ENCODE results near the gene LAMB1.
"Not testable (repeated sequence)": the region's sequence is repeated elsewhere in the genome, so short reads cannot be mapped to it uniquely, and the experiment has no call there.

LAMB1 gene

DNA sequence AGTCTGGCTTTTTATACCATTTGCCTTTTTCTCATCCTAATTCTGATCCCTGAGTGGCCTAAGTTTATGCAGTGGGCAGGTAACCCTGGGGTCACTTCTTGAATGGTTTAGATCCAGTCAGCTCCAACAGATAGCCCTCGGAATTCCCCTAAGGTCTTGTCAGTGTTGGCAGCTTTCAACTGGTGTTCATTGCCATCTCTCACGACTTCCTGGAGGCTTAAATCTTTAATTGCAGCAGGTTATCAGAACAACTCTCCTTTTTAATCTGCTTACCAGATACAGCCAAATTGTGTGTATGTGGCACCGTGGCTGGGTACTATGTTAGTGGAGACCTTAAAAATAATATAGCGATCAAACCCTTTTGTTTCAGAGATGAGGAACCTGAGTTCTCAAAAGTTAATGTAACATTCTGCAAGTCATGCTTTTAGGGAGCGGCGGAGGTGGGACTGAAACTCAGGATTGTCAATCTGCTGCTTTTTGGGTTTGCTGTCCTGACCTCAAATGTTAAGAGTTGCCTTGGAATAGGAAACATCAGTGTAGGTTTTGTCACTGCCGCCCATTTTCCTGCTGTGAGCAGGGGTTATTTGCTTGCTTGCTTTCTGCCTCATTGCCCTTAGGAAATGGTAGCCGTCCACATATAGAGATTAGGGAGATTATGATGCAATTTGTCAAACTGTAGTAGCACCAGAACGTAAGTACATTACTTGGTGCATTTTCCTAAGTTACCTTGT lies 111.2 kb downstream of the LAMB1 start:
- DNase-seq (ENCODE audit: extremely low spot score, insufficient read length, low read depth) (no peak), FAIRE-seq (peak; percentile 12)

DNA sequence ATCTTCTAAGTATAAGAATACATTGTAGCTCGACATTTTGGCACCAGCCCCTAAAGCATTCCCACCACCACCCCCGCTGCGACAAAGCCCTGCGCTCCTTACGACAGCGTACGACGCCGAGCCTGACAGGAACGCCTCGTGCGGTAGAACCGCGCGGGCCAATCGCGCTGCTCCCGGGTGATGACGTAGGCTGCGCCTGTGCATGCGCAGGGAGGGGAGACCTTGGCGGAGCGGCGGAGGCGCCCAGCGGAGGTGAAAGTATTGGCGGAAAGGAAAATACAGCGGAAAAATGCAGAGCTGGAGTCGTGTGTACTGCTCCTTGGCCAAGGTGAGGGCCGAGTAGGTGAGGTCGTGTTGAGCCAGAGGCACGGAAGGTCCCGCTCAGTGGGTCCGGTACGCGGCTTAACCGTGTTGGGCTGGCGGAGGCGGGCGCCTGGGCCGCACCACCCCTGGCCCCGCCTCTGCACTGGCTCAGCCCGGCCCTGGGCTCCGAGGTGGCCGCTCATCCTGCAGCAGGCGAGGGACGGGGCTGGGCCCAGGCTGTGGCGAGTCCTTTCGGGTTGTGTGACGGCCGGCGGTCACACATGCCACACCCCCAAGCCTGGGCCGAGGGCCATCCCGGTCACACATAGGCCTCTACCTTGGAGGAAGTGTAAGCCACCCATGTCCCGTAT lies 111.9 kb downstream of the LAMB1 start, which contains the start of gene DLD:
Gene DLD (plus strand): TSS at position 222 of the 674 bp plus-strand sequence. CDS start 68 bp downstream, at position 290.
- DNase-seq (ENCODE audit: extremely low spot score, insufficient read length, low read depth) (peak; percentile 91), FAIRE-seq (peak; percentile 91)

DNA sequence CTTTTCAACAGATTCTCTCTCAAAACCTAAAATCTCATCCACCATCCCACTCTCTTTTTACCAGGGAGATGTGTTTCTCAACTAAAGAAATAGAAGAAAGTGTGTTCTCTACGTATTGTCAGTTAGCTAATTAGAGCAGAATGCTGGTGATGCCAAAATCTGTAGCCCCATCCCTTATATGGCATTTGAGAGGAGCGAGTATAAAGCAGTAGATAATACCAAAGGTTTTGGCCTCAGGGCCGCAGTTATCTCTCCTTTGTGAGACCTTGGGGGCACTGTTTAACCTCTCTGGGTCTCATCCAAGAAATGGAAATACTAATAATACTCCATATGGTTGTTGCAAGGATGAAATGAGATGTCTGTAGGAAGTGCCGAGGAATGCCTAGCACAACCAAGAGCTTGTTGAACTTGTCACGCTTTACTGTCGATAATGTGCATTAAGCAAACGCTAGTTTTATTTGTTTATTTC lies 112.4 kb downstream of the LAMB1 start:
- DNase-seq (ENCODE audit: extremely low spot score, insufficient read length, low read depth) (no peak), FAIRE-seq (no peak)

DNA sequence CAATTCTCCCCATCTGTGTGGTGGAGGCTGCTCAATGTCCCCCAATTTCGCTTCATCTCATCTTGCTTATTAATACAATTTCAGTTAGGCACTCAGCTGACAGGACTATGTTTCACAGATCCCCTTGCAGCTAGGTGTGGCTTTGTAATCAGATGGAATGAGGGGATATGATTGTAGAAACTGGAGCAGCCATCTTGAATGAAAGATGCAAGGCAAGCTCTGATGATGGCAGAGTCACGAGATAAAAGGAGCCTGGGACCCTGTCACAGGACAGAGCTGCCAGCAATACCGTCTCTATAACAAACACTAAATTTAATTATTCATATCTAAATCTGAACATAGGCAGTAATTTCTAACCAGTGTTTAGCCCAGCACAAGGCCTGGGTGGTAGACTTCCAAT lies 113.0 kb downstream of the LAMB1 start:
- DNase-seq (ENCODE audit: extremely low spot score, insufficient read length, low read depth) = no peak
- FAIRE-seq = no peak

DNA sequence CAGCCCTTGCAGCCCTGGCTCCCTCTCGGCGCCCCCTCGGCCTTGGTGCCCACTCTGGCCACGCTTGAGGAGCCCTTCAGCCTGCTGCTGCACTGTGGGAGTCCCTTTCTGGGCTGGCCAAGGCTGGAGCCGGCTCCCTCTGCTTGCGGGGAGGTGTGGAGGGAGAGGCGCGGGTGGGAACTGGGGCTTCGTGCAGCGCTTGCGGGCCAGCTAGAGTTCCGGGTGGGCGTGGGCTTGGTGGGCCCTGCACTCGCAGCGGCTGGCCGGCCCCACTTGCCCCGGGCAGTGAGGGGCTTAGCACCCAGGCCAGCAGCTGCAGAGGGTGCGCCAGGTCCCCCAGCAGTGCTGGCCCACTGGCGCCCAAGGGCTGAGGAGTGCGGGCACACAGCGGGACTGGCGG lies 115.1 kb downstream of the LAMB1 start:
- not testable (repeated sequence) for FAIRE-seq

DNA sequence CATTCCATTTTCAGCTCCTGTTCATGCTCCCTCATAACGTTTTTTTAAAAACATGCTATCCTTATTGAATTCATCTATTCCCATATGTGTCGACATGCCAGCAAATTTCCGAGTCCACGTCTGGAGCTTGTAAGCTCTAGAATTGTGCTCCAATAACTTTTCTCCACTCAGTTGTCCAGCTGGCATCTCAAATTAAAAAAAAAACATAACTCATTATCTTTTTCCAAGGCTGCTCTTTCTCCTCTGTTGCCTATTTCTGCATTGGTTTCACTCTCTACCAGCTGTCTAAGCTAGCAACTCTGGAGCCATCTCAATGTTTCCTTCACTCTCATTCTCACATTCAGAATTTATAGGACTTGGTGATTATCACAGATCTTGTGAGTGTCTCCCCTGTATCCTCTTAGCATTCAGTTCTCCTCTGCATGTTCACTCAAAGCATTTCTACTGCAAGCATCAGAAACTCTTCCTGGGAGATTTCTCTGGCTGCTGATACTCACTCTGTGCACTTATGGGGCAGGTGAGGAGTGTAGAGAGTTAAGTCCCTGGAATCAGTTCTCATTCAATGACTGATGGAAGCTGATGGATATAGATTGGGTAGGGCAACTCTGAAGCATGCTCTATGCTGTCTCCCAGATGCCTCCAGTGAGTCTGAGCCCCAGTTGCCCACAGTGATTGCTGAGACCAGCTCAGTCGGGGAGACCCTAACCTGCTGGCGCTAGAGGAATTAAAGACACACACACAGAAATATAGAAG lies 118.7 kb downstream of the LAMB1 start:
- FAIRE-seq (no peak), DNase-seq (ENCODE audit: extremely low spot score, insufficient read length, low read depth) (no peak)

More for the DNA sequence above, 115.1 kb downstream of the LAMB1 start:
- not testable (repeated sequence) for DNase-seq (ENCODE audit: extremely low spot score, insufficient read length, low read depth)

DNA sequence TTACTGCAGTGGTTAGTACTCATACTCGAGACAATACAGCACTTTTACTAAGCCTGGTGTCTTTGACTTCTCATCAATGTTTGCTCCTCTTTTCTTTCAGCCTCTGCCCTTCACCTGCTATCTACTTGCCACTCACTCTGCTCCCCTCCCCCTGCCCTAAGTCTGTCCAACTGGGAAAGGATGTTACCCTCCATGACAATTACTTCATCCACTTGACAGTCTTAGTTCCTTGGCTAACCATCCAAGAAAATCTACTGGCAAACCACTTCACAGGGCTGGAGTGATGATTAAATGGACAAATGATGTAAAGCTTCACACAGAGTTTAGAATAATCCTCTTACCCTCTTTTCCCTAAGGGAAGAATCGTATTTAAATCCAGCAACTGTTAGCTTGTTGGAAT lies 120.2 kb downstream of the LAMB1 start:
- no peak for FAIRE-seq
- no peak for DNase-seq (ENCODE audit: extremely low spot score, insufficient read length, low read depth)

DNA sequence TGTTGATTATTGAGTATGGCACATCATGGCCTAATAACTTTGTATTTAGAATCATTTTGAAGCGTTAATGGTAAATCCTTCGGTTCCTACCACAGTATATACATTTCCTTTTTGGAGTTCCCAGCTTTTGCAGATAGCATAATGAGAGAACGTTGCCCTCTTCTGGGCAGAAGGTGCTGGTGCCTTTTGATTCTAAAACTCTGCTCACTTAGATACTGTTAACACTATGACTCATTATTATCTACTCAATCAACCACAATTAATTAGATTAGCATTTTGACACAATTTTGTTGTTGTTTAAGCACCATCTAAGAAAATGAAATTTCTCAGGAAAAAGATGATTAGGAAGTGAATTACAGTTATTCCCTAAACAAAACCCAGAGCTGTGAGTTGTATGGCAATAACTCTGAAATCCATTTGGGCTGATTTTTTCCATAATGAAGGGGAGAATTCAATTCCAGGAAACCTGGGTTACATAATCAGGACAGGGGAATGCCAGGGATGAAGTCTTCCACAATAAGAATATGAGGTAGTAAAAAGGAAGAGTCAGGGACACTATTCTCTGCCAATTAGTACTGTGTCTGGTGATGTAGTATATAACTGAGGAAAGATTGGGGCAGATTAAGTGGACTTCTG lies 123.4 kb downstream of the LAMB1 start:
- peak; percentile 61 for FAIRE-seq

DNA sequence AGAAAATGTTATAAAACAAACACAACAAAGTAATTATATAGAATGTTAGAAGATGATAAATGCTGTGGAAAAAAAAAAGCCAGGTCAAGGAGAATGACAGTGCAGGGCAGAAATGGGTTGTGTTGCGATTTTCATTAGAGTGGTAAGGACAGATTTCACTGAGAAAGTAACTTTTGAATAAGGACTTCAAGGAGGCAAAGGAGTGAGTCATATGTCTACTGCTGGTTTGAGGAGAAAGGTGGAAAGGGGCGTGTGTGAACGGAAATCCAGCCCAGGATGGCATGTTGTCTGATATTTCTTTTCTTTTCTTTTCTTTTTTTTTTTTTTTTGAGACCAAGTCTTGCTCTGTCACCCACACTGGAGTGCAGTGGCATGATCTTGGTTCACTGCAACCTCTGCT lies 124.3 kb downstream of the LAMB1 start:
- FAIRE-seq (no peak), DNase-seq (ENCODE audit: extremely low spot score, insufficient read length, low read depth) (no peak)

More for the DNA sequence above, 123.4 kb downstream of the LAMB1 start:
- no peak for DNase-seq (ENCODE audit: extremely low spot score, insufficient read length, low read depth)

DNA sequence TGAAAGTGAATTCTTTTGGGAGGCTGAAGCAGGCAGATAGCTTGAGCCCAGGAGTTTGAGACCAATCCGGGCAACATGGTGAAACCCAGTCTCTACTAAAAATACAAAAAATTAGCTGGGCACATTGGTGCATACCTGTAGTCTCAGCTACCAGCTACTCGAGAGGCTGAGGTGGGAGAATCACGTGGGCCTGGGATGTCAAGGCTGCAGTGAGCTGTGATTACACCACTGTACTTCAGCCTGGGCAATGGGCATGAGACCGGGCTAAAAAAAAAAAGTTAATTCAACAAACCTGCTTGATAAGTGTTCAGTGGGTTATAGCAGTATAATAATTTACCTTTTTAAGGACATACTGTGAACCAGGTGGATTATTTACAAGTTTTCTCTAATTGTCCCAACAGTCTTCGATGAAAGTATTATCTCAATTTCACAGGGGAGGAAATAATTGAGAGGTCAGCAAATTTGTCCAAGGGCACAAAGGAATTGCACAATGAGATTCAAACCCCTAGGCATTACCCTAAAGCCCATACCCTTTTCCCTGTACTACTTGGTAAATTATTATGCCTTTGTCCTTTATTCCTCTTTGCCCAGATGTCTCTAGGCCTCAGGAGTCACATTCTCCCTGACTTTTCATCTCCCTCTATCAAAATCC lies 125.1 kb downstream of the LAMB1 start:
- FAIRE-seq = no peak
- DNase-seq (ENCODE audit: extremely low spot score, insufficient read length, low read depth) = no peak

DNA sequence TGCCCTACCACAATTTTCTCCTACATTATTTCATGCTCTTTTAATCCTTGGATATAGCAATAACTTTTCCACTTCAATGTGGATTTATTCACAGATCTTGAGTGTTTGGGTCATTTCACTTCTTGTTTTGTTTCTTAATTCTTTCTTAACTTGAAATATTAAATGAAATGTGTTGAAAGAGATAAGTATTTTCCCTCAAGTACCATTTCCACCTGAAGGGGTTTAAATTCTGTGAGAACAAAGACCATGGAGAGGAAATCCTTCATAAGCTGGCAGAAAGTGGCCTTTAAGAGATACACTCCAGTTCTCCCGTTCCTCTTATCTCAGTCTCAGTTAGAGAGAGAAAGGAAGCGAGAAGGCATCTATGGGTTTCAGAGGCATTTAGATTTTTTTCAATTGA lies 126.0 kb downstream of the LAMB1 start:
- FAIRE-seq (no peak), DNase-seq (ENCODE audit: extremely low spot score, insufficient read length, low read depth) (no peak)

DNA sequence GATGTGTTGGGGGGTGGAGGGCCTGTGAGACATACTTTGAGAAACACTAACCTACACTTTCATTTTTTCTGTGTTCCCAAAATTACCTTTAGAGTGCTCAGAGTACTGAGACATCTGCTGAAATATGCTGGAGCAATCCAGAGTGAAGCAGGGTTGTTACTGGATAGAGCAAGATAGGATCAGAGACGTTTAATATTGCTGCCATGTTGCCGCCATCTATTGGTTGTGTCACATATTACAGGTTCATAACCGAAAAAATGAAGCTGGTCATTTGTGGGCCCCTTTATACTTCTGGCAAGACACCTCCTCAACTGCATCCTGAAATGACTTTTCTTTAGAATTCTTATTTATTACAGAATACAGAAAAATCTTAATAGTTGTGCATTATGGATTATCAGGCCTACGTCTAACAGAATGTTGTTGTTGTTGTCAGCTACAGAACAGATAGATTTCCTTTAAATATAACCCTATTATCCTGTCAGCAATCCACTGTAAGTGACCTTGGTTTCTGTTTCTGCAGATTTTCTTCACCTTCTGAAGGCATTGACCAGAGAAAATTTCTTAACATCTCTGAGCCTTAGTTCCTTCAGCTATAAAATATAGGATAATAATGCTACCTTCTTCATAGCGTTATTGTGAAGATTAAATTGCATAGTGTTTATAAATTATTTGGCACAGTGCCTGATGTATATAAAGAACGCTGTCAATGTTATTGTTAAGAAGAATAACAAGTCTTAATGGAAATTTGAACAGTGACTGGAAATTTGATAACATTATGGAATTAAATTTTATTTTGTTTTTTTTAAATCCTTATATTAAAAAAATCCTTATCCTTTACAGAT lies 128.1 kb downstream of the LAMB1 start:
- FAIRE-seq = peak; percentile 58
- DNase-seq (ENCODE audit: extremely low spot score, insufficient read length, low read depth) = no peak

DNA sequence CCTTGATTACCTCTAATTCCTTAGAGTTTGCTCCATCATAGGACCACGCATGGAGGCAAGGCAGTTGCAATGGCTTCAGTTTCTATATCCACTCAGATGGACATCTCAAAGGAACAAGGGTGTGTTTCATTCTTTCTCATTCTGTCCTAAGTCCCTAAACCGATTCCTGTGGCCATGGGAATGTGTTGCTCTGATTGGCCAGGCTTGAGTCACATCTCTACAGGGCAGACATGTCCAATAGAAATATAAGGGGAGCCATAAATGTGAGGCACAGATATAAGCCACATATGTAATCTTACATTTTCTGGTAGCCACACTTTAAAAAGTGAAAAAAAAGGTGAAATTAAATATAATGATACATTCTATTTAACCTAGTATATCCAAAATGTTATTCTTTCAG lies 128.8 kb downstream of the LAMB1 start:
- DNase-seq (ENCODE audit: extremely low spot score, insufficient read length, low read depth) = no peak
- no peak for FAIRE-seq
